GM06990 (cell line): Measurements from ENCODE around the gene RPS4Y2.

ENCODE experiments used
- DNase-seq: peaks from one replicate; pipeline ENCODE4 v3.0.0-alpha.2; 2011; ENCODE audit not compliant: insufficient read length; ENCODE audit errors: extremely low read depth
- H3K27me3 ChIP-seq: replicated peaks from 2 replicates; pipeline ENCODE4 v1.6.0; 2011; ENCODE audit warnings: low read length; ENCODE audit not compliant: control insufficient read depth, insufficient read depth
- H3K36me3 ChIP-seq: 2 replicates; pipeline ENCODE4 v1.5.1; 2011; ENCODE audit warnings: low read length; ENCODE audit not compliant: control insufficient read depth, insufficient read depth
- H3K4me3 ChIP-seq: replicated peaks from 2 replicates; pipeline ENCODE4 v1.5.1; 2011; ENCODE audit warnings: low read depth, mild to moderate bottlenecking, control low read depth, low read length
- TF ChIP-seq, protein P1 (sequence below): IDR thresholded peaks from 2 replicates; pipeline ENCODE4 v1.5.1; 2011; ENCODE audit warnings: low read length, control low read depth, mild to moderate bottlenecking, inconsistent platforms; ENCODE audit not compliant: insufficient read depth, poor library complexity, severe bottlenecking

RPS4Y2 gene

DNA sequence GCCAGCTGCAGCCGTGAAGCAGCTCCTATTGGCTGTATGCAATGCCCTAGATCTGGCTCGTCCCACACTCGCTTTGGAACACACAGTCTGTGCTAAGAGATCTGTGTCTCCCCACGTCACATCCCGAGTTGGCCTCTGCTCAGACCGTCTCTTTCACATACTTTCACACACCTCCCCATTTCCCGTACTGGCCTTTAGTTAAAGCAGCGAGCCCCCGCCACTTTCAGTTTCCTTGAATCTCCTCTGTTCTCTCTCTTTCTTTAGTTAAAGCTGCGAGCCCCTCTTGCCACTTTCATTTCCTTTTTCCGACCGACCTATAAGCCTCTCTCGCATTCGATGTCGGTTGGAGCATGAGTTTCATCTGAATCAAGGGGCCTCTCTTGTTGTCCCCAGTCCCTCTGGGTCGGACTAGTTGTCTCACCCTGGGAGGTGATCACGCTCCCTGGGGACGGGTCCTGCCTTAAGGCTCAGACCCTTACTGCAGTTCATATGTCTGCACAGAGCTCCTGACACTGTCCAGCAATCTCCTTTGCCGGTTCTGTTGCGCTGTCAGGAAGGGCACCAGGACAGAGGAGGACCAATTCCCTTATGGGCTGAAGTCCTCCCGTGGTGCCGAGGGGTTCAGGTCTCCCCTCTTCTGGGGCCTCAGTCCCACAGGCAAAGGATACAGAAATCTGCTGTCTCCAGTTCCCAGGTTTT, 42.6 kb downstream of the RPS4Y2 start:
- Histone ChIP-seq H3K27me3 (no peaks in the 10 kb centered on the region), H3K36me3 (no peaks in the 10 kb centered on the region), H3K4me3 (no peak overlapping the region)
- DNase-seq = no peak
- TF ChIP-seq, protein P1, sequence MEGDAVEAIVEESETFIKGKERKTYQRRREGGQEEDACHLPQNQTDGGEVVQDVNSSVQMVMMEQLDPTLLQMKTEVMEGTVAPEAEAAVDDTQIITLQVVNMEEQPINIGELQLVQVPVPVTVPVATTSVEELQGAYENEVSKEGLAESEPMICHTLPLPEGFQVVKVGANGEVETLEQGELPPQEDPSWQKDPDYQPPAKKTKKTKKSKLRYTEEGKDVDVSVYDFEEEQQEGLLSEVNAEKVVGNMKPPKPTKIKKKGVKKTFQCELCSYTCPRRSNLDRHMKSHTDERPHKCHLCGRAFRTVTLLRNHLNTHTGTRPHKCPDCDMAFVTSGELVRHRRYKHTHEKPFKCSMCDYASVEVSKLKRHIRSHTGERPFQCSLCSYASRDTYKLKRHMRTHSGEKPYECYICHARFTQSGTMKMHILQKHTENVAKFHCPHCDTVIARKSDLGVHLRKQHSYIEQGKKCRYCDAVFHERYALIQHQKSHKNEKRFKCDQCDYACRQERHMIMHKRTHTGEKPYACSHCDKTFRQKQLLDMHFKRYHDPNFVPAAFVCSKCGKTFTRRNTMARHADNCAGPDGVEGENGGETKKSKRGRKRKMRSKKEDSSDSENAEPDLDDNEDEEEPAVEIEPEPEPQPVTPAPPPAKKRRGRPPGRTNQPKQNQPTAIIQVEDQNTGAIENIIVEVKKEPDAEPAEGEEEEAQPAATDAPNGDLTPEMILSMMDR = no peak

- H3K4me3 ChIP-seq = no peak overlapping the region
- no peaks in the 10 kb centered on the region for H3K27me3 ChIP-seq
- no peak for DNase-seq
- TF ChIP-seq, protein P1 = no peak
- no peaks in the 10 kb centered on the region for H3K36me3 ChIP-seq
Measured at GRCh38 chrY:20802659-20803058, 46.8 kb downstream of the RPS4Y2 start.

DNA sequence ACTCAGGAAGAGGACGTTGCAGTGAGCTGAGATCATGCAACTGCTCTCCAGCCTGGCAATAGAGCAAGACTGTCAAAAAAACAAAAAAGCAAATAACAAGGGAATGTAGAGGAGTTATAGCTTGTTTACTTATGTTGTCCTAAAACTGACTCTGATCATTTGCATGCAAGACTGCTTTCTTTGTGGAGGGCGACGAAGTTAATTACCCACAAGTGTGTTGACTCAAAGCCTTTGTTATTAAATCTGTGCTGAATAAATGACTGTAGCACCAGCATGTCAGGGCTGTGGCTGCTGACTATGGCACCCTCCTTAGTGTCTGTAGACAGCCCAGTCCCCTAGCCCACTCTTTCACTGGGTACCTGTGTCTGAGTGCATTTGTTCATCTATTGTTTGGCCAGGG, 50.3 kb downstream of the RPS4Y2 start:
- Histone ChIP-seq H3K4me3 (no peak overlapping the region), H3K27me3 (no peaks in the 10 kb centered on the region), H3K36me3 (no peaks in the 10 kb centered on the region)
- DNase-seq = no peak
- TF ChIP-seq, protein P1 = no peak

DNA sequence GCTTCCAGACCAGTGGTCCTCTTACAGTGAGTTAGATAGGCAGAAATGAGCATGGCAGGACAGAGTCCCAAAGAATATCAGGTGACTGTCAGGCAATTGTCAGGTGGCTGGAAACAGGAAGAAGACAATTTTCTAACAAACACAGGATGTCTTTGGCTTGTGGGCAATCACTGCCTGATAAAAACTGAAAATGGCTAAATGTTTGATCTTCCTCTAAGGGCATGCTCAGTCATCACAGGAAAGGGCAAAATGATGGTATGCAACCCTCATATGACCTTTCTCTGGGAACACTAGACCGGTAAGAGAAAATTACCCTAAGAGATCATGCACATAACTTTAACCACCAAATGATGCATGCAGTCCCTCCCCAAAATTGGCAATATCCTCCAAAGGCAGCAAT, 57.6 kb downstream of the RPS4Y2 start:
- Histone ChIP-seq H3K36me3 (no peaks in the 10 kb centered on the region), H3K27me3 (no peaks in the 10 kb centered on the region), H3K4me3 (no peak overlapping the region)
- TF ChIP-seq, protein P1 = no peak
- DNase-seq = no peak

DNA sequence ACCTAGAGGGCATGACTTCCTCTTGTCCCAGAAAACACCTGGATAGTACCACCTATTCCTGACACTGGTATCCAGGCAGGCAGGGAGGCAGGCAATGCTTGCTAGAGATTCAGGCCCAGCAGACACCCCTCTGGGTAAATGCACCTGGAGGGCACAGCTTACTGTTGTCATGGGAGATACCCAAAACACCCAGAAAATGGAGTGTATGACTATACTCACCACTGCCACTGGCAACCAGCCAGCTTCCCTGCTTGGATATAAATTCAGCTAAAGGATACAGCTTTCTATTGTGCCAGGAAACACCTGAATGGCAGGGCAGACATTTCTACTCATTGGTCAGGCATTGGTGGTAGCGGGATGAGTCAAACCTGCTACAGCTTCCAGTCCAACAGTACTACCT, 58.9 kb downstream of the RPS4Y2 start:
- DNase-seq = no peak
- no peaks in the 10 kb centered on the region for H3K36me3 ChIP-seq
- TF ChIP-seq, protein P1 = no peak
- H3K27me3 ChIP-seq = no peaks in the 10 kb centered on the region
- H3K4me3 ChIP-seq = no peak overlapping the region

GRCh38 chrY:20817067-20817466, 61.2 kb downstream of the RPS4Y2 start:
- H3K36me3 ChIP-seq = no peaks in the 10 kb centered on the region
- H3K4me3 ChIP-seq = no peak overlapping the region
- H3K27me3 ChIP-seq = no peaks in the 10 kb centered on the region
- TF ChIP-seq, protein P1 = no peak
- no peak for DNase-seq
